GM21447 (cell line): ENCODE results near the gene KCNQ2.
"Not testable (repeated sequence)": the region's sequence is repeated elsewhere in the genome, so short reads cannot be mapped to it uniquely, and the experiment has no call there.

Experiments
- ATAC-seq: cut with Tn5 transposase; IDR thresholded peaks from one replicate; pipeline ENCODE4 v1.9.1; 2021; ENCODE audit not compliant: unreplicated experiment

KCNQ2 gene

DNA sequence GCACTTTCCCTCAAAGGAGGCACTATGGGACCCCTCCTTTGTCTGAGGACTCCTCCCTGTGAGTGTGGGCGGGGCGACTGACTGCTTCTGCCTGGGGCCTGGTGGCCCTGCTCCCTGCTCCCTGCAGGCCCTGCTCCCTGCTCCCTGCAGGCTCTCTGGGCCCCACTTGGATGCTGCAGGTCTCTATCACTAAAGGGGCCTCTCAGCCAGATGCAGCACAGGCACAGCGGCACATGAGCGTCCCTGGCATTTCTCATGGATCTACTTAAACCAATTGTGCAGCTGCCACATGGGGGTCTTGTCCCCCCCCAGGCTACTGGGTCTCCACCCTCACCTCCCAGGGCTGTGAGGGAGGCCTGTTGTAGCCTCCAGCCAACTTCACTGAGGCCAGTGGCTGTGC lies 18.6 kb upstream of the KCNQ2 start:
- ATAC-seq = no peak

DNA sequence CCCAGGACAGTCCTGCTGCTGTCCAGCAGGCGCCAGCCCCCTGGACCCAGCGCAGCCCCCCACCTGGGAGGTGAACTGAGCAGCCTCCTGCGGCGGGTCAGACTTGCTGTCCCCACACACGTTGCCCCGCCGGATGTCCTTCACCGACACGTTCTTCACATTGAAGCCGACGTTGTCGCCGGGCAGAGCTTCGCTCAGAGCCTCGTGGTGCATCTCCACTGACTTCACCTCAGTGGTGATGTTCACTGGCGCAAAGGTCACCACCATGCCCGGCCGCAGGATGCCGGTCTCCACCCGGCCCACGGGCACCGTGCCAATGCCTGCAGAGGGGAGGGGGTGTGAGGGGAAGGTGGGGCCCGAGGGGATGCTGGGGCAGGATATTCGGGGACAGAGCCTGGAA lies 18.0 kb upstream of the KCNQ2 start:
- no peak for ATAC-seq

DNA sequence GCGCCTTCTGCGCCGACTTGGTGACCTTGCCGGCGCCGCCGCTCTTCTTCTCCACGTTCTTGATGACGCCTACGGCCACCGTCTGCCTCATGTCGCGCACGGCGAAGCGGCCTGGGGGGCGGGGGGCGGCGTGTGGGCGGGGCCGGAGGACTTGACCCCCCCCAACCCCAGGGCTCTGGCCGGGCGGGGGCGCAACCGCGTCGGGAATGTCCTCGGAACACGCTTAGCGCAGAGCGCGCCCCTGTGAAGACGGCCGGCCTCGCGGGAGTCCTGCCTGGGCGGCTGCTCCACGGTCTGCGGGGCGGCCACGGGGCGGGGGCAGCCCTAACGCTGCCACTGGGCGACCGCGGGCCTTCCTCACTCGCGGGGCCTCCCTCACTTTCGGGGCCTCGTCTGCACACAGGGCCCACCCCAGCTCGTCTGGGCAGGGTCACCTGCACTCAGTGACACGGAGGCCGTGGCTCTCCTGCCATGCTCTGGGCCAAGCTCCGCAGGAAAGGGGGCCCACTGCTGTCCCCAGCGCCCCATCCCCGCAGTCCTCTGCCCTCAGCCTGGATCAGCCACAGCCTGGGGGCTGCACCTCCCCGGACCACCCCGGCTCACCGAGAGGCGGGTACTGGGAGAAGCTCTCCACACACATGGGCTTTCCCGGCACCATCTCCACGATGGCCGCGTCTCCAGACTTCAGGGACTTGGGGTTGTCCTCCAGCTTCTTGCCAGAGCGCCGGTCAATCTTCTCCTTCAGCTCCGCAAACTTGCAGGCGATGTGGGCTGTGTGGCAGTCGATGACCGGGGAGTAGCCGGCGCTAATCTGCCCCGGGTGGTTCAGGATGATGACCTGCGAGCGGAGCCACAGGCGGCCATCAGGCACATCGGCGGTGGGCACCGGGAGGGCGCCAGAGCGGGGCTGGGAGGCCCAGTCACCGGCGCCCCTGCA lies 16.1 kb upstream of the KCNQ2 start:
- ATAC-seq = no peak

DNA sequence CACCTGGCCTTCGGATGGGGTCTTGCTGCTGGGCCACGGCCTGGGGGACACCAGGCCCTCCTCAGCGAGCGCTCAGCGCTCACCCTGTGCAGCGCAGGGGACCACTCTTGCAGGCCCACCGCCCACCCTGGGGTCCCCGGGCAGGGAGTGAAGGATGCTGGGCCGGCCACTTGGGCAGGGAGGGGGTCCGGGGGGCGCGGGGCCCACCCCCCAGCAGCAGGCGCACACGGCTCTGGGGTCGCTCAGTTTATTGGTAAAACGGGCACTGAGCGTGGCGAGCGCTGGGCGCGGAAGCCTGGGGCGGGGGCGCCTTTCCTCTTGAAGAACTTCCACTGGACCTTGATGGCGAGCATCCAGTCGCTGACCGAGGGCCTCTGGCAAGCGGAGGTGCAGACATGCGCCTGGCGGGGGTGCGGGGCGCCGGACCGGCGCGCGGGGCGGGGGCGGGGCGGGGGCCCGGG lies 15.4 kb upstream of the KCNQ2 start:
- ATAC-seq = no peak

DNA sequence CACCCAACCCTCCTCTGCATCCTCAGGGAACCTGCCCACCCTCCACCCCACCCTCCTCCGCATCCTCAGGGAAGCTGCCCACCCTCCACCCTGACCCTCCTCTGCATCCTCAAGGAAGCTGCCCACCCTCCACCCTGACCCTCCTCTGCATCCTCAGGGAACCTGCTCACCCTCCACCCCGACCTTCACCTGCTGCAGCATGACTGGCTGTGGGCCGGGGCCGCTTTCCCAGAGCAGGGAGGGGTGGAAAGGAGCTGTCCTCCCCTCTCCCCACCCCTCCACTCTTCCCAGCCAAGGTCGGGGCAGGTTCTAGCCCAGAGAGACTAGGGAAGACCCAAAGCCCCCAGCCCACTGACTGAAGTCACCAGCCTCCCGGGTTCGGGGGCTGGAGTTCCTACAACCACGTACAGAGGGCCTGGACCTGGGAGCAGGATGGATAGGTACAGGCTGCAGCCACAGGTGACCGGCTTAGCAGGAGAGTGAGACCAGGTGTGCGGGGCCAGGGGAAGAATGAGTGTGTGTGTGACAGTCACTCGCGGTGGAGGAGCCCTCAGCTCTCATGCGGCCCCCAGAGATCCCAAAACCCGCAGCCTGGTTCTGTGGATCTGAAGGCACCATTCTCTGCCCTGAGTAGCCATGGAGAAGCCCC lies 14.8 kb upstream of the KCNQ2 start:
- no peak for ATAC-seq

DNA sequence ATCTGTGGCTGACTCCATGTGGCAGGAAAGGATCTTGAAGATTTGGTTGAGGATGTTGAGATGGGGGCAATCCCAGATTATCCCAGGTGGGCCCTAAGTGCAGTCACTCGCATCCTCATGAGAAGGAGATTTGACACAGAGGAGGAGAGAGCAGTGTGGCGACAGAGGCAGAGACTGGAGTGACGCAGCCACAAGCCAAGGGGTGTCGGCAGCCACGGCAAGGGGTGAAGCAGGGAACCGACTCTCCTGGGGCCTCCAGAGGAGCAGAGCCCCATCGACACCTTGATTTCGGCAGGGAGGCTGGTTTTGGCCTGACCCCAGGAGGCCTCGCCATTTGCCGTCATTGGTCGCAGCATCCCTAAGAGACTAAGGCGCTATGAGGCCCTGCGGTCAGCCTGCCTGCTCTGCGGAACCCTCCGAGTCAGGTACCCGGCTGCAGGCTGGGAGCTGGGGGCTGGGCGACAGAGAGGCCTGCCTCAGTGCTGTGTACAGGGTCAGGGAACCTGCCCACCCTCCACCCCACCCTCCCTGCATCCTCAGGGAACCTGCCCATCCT lies 13.9 kb upstream of the KCNQ2 start:
- ATAC-seq = no peak

DNA sequence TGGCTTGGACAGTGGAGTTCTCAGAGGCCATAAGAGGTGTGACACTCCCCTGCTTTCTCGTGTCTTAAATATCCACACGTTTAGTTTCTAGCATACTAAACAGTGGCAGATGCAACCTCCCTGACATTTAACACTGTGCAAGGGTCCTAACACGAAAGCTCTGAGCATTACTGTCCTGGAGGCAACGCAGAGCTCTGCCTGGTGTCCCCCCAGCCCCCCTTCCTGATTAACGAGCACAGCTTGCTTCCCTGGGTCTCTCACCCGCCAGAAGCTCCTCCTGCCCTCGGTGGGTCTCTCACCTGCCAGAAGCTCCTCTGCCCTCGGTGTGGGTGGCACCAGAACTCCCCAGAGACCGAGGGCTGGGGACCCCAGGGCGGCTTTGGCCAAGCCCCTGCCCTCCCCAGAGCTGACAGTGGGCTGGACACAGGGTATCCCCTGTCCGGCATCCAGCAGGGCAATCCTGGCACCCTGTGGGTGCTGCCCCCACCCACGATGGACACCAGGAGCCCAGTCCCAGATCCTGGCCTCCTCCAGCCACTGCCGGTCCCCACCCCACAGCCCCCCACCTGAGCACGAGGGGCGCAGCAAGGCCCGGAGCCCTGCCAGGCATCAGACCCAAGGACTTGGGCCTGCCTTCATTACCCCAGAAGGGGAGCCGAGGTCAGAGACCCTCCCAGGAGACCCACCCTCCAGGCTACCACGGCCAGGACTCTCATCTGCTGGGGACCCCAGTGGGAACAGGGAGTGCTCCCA lies 12.4 kb upstream of the KCNQ2 start:
- no peak for ATAC-seq

DNA sequence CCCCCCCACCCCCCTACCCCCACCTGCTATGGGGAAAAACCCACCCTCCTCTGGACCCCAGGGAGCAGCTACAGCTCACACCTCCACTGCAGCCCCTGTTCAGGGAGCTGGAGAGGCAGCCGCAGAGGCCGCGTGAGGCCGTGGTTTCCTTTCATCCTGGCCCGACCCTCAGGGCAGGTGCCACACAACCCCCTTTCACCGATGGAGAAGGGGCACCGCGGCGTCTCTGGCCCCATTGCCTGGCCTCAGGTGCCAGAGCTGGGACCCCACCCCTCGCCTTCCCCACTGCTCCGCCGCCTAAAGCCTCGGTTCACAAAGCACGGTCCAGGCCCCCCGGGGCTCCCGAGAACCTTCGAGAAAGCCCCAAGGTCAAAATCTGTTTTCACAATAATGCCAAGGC lies 11.8 kb upstream of the KCNQ2 start:
- no peak for ATAC-seq

DNA sequence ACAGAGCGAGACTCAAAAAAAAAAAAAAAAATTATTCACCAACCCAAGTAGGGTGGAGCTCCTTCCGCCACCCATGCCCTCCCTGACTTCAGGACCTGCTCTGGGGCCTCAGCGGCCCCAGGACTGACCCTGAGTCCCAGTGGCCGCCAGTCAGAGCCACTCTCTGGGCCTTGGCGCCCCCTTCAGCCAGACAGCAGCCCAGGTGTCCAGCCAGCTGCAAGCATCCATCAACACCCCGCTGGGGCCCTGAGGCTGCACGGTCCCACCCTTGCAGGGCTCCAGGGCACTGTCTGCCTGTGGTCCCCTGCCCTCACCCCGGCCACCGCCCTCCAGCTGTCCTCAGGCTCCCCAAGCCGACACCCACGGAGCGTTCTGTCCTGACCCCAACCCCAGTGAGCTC lies 11.4 kb upstream of the KCNQ2 start:
- ATAC-seq = no peak

DNA sequence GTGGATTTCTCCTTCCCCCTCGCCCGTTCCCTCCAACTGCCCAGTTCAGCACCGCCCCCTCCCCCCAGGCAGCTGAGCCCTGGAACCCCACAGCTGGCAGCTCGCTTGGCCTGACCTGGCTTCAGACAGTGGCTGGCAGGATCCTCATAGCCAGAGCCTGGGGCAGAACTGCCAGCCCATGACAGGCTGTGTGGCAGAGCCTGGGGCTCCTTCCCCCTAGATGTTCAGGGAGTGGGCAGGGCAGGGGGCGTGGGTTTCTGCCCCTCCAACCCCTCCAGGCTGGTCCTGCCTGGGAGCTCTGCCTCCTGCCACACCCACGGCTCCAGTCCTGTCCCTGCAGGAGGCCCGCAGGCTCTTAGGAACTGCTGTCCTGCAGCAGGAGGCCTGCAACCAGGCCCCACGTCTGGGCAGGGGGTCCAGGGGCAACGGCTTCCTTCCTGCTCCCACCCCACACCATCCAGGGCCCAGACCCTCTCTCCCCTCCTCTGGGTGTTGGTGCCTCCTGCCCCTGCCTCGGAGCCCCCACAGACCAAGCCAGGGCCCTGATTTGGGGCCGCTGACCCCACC lies 9.6 kb upstream of the KCNQ2 start:
- ATAC-seq = no peak

DNA sequence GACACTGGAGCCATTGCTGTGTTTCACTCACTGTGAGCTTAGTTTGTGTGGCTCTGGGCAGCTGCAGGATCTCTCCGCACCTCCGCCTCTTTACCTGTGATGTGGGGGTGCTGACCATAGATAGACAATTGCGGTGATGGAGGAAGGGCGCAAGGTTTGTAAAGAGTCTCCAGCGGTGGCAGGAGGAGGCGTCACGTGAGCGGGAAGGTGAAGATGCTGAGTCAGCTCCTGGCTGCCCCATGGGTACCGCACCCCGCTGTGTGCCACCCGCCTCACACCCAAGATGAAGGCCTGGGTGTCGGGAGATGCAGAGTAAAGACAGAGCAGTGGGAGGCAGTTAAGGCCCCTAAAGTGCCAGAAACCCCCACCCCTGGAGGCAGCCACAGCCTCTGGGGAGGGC lies 9.0 kb upstream of the KCNQ2 start:
- no peak for ATAC-seq

DNA sequence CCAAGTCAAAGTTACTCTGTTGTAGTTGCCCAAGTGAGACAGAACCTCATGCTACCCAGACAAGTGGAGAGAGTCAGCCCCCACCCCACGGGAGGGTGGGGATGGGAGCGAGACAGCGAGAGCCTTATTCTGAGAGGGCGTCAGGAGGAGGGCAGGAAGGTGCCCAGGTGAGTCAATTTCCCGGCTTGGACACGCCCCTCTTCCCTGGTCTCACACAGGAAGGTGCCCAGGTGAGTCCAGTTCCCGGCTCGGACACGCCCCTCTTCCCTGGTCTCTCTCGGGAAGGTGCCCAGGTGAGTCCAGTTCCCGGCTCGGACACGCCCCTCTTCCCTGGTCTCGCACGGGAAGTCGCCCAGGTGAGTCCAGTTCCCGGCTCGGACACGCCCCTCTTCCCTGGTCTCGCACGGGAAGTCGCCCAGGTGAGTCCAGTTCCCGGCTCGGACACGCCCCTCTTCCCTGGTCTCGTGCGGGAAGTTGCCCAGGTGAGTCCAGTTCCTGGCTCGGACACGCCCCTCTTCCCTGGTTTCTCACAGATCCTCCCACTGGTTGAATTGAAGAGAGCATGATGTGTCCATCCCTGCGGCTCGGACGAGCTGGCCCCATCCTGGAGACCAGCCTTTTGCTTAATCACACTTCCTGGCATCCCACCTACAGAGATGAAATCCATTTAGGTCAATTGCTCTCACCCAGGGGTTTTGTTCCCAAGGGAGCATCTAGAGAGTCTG lies 7.4 kb upstream of the KCNQ2 start:
- not testable (repeated sequence) for ATAC-seq

DNA sequence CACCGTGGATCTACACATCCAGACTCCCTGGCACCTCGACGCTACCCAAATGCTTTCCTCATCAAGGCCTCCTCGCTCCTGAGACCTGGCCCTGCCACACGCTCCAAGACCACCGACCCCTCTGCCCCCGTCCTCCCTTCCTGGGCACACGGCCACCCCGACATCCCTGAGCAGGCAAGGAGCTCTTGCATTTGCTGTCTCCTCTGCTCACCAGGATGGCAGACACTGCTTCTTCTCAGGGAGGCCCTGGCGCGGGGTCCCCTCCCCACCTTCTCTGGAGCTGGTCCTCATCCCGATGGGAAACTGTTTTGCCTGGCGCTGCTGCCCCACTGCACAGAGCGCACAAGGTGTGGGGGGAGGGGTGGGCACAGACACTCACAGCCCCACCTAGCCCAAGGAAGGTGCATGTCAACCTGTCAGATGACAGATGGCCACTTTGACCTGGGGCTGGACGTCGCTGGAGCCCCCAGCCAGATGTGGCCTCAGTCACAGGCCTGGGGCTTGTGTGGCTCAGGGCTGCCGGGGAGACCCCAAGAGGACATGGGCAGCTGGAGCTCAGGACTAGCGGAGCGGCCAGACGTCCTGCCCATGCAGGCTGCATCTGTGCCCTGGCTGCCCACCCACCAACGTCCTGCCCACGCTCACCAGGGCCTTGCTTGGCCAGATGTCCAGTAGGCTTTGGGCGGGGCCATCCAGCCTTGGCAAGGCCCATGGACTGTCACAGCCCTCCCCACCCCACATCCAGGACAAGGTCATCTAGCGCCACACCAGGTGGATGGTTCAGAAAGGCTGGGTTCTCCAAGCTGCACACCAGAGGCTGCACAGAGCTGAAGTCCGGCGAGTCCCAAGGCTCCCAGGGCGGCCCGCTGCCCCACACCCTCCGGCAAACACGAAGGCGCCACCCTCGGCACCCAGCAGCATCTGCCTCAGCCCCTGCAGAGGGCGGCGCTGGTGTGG lies 6.2 kb upstream of the KCNQ2 start:
- no peak for ATAC-seq

DNA sequence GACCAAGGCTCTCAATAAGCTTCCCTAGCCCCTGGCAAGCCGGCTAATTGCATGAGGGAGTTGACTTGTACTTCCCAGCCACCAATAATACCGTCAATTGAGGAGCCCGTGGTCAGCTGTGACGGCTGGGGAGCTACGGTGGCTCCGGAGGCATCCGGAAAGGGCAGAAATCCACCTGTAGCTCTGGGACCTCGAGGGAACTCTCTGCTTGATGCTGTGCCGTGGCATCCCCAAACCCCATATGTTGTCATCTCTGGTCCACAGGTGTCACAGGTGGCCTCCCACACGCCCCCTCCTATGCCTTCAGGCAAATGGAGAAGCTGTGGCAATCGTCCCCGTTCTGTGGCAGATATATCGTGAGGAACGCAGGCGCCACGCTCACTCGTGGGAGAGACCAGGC lies 5.5 kb upstream of the KCNQ2 start:
- ATAC-seq = no peak

DNA sequence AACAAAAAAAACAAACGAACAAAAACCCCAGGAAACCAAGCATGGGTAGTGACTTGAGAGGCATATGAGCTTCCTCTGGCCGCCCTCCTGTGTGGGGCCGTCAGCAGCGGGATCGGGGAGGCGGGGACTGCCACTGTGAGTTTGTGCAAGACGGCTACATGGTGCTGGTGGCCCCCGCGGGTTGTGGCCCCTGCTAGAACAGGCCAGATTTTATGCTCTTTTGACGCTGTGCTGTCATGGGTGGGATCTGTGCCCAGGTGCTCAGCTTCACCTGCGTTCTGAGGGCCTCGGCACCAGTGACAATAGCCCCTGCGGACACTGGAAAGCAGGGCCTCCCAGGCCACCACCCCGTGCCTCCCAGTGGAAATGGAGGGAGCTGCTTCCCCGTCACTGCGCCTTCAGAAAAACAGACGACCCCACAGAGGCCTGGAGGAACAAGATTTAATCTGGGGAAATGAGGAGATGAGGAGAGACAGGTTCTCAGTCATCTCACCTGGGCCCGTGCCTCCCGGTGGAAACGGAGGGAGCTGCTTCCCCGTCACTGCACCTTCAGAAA lies 4.7 kb upstream of the KCNQ2 start:
- no peak for ATAC-seq

DNA sequence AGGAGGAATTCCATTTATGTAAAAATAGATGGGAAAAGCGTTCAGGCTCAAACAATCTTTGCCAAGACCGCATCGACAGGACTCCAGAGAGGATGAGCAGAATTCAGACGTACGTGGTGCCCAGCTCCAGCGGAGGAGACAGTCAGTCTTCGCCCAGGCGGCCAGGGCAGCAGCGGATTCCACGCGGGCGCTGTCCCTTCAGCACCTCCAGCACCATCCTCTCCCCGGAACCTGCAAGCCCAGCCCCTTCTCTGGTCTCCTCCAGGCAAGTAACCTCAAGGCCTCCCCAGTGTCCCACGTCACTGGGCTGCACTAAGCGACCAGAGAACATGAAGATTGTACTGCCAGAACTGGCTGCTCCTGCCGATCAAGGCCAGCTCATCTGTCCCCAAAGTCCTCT lies 2.8 kb upstream of the KCNQ2 start:
- no peak for ATAC-seq

DNA sequence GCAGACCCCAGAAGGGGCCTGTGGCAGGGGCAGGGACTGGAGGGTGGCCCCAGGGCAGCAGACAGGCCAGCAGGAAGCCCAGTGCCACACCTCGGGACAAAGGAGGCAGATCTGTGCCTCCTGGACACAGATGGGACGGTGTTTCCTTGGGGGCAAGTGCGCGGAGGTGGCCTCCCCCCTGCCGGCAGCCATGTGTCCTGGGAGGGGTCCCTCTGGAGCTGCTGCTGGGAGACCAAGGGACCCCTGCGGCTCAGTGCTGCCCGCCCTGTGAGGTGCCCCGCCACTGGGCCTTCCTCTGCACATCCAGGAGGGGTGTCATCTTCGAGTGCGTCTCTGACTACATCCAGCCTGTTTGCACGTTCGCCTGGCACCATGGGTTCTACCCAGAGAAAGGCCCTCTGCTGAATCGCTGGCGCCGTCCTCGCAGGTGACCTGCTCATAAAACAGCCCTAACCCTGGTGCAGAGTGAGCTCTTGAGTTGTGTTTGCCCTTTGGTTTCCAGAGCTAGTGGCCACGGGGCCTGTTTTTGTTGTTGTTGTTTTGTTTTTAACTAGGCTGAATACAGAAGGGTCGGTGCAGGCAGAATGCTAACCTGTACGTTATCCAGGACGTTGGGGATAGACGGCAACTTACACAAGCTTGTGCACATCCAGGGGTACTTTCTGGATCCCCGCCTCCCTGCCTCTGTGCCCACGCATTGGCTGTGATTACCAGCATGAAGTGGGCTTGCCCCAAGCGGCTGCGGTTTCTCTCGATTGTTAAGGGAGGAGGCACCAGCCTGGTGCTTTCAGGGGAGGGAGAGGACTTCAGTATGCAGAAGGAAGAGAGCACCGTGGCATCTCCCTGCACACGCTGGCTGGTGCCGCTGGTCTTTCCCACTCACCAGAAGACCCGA lies 1.3 kb upstream of the KCNQ2 start:
- no peak for ATAC-seq

DNA sequence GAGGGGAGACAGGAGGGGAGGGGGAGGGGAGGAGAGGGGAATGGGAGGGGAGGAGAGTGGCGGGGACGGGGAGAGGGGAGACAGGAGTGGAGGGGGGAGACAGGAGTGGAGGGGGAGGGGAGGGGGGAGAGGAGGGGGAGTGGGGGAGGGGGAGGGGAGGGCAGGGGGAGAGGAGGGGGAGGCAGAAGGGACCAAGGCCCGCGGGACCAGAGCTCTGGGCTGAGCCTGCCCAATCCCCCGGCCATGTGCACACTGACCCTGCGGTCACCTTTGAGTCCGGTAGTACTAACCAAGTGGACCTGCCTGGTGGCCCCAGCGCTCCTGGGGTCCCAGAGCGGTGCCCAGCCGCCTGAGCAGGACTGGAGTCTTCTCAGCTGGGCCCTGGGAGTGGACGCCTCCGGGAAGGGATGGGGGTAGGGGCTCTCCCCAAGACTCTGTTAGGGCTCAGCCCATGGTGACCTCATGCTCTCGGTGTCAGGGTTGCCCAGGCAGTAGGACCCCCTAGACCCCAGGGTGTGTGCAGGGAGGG lies 471 bp upstream of the KCNQ2 start:
- ATAC-seq = no peak
